K562 (cell line): ENCODE results near the gene SRL. TPM values are rescaled to one million over a fixed set of nuclear protein-coding genes. Genes with fewer than 3 reads are reported as not detected.

Source experiments
- ARID2 ChIP-seq: fragments of 450-650 bp; IDR thresholded peaks from 2 replicates; pipeline ENCODE4 v1.6.1; 2017; ENCODE audit warnings: antibody characterized with exemption, mild to moderate bottlenecking
- FOSL1 ChIP-seq: fragments of 200-800 bp; sonication (Bioruptor generic); conservative IDR thresholded peaks from 2 replicates; pipeline ENCODE4 v1.6.1; 2016; ENCODE audit warnings: missing genetic modification characterization, missing compliant biosample characterization
- ILF3 ChIP-seq: fragments of 450-650 bp; IDR thresholded peaks from 2 replicates; pipeline ENCODE4 v1.6.1; 2018; ENCODE audit warnings: antibody characterized with exemption, mild to moderate bottlenecking, moderate library complexity, borderline replicate concordance
- RUNX1 ChIP-seq: sonication (generic); IDR thresholded peaks from 2 replicates; pipeline ENCODE4 v1.6.1; 2016; ENCODE audit warnings: antibody characterized with exemption, low read depth
- ZNF165 ChIP-seq: fragments of 250-450 bp; sonication (Bioruptor Pico); IDR thresholded peaks from 2 replicates; pipeline ENCODE4 v1.4.0; 2020; ENCODE audit warnings: borderline replicate concordance
- ZNF174 ChIP-seq: fragments of 250-450 bp; sonication (Bioruptor Pico); IDR thresholded peaks from 2 replicates; pipeline ENCODE4 v1.4.0; 2020; ENCODE audit warnings: mild to moderate bottlenecking
- ZNF239 ChIP-seq: fragments of 250-450 bp; sonication (Bioruptor Pico); IDR thresholded peaks from 2 replicates; pipeline ENCODE4 v1.4.0; 2020; ENCODE audit warnings: mild to moderate bottlenecking
- polyA plus RNA-seq, 8 experiments: library from polyadenylated mRNA; depleted of rRNA in 4 of 8; stranded (reverse) in 5 of 8; unstranded in 3 of 8; fragments of >200 nt; fragmentation: Nextera tagmentation in 2 of 8; fragmentation: Illumina TruSeq in 1 of 8; extraction: Ambion mirVana in 2 of 8; extraction: Trizol in 1 of 8; gene quantifications; 2 replicates each; pipeline versions ENCODE4 v1.2.1 to v1.2.3, GENCODE V29; 2011 to 2014; ENCODE audit warnings: inconsistent platforms in 1 of 8, missing spikeins in 1 of 8
- total RNA-seq, 7 experiments: library from RNA; depleted of rRNA in 6 of 7; stranded (reverse); fragments of >200 nt in 6 of 7; fragmentation: Illumina TruSeq in 2 of 7; extraction: Trizol in 2 of 7; gene quantifications; 2 replicates each; pipeline versions ENCODE4 v1.2.1 to v1.2.3, GENCODE V29; 2011 to 2021; ENCODE audit warnings: low replicate concordance in 1 of 7
- TF ChIP-seq, protein P1 (sequence below): fragments of 250-450 bp; sonication (Bioruptor Pico); IDR thresholded peaks from 2 replicates; pipeline ENCODE4 v1.6.1; 2021; ENCODE audit warnings: mild to moderate bottlenecking
- TF ChIP-seq, protein P2 (sequence below): fragments of 450-650 bp; IDR thresholded peaks from 2 replicates; pipeline ENCODE4 v1.6.1; 2016; ENCODE audit warnings: low read depth, mild to moderate bottlenecking, moderate library complexity
- TF ChIP-seq, protein P3 (sequence below): fragments of 450-650 bp; IDR thresholded peaks from one replicate; pipeline ENCODE4 v1.6.1; 2018; ENCODE audit warnings: mild to moderate bottlenecking, moderate library complexity; ENCODE audit not compliant: partially characterized antibody
- TF ChIP-seq, protein P4 (sequence below): sonication (generic); formaldehyde crosslinking; IDR thresholded peaks from 2 replicates; pipeline ENCODE4 v1.8.0; 2023; ENCODE audit warnings: missing genetic modification reagents, mild to moderate bottlenecking, borderline replicate concordance
- TF ChIP-seq, protein P5 (sequence below): fragments of 450-650 bp; formaldehyde crosslinking; IDR thresholded peaks from 2 replicates; pipeline ENCODE4 v1.4.0; 2022; ENCODE audit warnings: missing genetic modification characterization

The SRL gene
- total and polyA plus RNA-seq, 9 of the 15 experiments (the other 6 are each of a cell fraction or from before 2014, with no cell fraction given) = 0.01 TPM; not detected in 8

DNA sequence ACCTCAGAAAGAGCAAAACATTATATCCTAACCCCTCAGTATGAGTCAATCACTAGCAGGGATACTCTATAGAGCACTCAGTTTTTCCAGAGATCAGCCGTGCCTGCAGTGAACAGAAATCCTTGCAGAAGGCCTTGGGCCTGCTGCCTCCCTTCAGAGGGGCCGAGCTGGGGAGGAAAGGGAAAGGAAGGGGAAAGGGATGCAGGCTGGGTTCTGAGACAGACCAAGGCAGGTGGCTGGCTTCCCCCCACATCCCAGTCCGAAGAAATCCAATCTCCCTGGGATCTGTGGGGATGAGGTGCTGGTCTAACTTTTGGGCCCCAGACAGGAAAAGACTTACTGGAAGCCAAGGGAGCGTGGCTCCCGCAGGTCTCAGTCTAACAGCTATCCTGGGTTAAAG is 25.3 kb downstream of the SRL start (continued):
- TF ChIP-seq FOSL1 (no peak), ARID2 (no peak), ILF3 (no peak), RUNX1 (no peak), ZNF239 (CRISPR knock-in tag) (no peak), ZNF174 (CRISPR knock-in tag) (no peak), ZNF165 (CRISPR knock-in tag) (no peak)
- TF ChIP-seq, protein P1, sequence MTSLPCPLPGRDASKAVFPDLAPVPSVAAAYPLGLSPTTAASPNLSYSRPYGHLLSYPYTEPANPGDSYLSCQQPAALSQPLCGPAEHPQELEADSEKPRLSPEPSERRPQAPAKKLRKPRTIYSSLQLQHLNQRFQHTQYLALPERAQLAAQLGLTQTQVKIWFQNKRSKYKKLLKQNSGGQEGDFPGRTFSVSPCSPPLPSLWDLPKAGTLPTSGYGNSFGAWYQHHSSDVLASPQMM (CRISPR knock-in tag) = no peak
- TF ChIP-seq, protein P2, sequence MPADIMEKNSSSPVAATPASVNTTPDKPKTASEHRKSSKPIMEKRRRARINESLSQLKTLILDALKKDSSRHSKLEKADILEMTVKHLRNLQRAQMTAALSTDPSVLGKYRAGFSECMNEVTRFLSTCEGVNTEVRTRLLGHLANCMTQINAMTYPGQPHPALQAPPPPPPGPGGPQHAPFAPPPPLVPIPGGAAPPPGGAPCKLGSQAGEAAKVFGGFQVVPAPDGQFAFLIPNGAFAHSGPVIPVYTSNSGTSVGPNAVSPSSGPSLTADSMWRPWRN = no peak
- TF ChIP-seq, protein P3, sequence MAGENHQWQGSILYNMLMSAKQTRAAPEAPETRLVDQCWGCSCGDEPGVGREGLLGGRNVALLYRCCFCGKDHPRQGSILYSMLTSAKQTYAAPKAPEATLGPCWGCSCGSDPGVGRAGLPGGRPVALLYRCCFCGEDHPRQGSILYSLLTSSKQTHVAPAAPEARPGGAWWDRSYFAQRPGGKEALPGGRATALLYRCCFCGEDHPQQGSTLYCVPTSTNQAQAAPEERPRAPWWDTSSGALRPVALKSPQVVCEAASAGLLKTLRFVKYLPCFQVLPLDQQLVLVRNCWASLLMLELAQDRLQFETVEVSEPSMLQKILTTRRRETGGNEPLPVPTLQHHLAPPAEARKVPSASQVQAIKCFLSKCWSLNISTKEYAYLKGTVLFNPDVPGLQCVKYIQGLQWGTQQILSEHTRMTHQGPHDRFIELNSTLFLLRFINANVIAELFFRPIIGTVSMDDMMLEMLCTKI = no peak
- TF ChIP-seq, protein P4, sequence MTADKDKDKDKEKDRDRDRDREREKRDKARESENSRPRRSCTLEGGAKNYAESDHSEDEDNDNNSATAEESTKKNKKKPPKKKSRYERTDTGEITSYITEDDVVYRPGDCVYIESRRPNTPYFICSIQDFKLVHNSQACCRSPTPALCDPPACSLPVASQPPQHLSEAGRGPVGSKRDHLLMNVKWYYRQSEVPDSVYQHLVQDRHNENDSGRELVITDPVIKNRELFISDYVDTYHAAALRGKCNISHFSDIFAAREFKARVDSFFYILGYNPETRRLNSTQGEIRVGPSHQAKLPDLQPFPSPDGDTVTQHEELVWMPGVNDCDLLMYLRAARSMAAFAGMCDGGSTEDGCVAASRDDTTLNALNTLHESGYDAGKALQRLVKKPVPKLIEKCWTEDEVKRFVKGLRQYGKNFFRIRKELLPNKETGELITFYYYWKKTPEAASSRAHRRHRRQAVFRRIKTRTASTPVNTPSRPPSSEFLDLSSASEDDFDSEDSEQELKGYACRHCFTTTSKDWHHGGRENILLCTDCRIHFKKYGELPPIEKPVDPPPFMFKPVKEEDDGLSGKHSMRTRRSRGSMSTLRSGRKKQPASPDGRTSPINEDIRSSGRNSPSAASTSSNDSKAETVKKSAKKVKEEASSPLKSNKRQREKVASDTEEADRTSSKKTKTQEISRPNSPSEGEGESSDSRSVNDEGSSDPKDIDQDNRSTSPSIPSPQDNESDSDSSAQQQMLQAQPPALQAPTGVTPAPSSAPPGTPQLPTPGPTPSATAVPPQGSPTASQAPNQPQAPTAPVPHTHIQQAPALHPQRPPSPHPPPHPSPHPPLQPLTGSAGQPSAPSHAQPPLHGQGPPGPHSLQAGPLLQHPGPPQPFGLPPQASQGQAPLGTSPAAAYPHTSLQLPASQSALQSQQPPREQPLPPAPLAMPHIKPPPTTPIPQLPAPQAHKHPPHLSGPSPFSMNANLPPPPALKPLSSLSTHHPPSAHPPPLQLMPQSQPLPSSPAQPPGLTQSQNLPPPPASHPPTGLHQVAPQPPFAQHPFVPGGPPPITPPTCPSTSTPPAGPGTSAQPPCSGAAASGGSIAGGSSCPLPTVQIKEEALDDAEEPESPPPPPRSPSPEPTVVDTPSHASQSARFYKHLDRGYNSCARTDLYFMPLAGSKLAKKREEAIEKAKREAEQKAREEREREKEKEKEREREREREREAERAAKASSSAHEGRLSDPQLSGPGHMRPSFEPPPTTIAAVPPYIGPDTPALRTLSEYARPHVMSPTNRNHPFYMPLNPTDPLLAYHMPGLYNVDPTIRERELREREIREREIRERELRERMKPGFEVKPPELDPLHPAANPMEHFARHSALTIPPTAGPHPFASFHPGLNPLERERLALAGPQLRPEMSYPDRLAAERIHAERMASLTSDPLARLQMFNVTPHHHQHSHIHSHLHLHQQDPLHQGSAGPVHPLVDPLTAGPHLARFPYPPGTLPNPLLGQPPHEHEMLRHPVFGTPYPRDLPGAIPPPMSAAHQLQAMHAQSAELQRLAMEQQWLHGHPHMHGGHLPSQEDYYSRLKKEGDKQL = no peak
- TF ChIP-seq, protein P5, sequence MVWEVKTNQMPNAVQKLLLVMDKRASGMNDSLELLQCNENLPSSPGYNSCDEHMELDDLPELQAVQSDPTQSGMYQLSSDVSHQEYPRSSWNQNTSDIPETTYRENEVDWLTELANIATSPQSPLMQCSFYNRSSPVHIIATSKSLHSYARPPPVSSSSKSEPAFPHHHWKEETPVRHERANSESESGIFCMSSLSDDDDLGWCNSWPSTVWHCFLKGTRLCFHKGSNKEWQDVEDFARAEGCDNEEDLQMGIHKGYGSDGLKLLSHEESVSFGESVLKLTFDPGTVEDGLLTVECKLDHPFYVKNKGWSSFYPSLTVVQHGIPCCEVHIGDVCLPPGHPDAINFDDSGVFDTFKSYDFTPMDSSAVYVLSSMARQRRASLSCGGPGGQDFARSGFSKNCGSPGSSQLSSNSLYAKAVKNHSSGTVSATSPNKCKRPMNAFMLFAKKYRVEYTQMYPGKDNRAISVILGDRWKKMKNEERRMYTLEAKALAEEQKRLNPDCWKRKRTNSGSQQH = no peak
